SK-N-MC (cell line): ENCODE data around the gene SPAG6.

Source experiments
- EZH2 ChIP-seq: fragments of 200-600 bp; sonication (generic); IDR thresholded peaks from one replicate; pipeline ENCODE4 v1.6.1; 2017; ENCODE audit warnings: antibody characterized with exemption
- FOXP2 ChIP-seq: optimal IDR thresholded peaks from 2 replicates; pipeline ENCODE3; 2011; ENCODE audit warnings: mild to moderate bottlenecking, moderate library complexity; ENCODE audit not compliant: insufficient read depth; ENCODE audit errors: extremely low read length, control extremely low read depth
- POLR2AphosphoS5 ChIP-seq: IDR thresholded peaks from 2 replicates; pipeline ENCODE4 v1.6.1; 2012; ENCODE audit warnings: mild to moderate bottlenecking, low read depth, low read length, borderline replicate concordance

DNA sequence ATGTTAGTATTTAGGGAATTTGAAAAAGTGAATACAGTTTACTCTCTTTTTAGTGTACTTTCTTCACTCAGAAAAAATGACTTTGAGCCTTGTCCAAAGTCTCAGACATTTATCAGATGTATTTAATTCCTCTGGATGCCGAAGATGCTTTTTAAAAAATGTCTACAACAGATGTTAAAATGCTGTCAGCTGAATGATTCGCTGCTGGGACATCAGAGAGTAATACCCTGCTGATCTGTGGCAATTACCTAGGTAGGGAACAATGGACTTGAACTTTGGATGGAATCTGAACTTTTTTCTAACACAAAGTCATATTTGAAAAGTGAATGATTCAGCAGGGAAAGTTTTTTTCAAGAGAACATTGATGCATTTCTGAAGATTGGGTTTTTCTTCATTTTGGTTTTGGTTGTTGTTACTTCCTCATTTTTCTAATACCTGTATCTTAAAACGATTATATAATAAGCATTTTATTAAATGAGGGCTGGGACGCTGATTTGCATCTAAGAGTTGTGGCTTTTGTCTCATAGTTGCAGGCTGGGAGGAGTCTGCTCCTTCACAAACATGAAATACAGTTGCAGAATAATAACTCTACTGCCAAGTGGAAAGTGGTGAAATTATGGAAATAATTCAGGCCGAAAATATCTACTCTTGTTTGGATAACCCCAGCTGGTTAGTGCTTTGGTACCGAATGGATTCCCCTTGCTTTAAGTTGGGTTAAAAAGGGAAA, 98.0 kb downstream of the SPAG6 start:
- TF ChIP-seq EZH2 (no peak), POLR2AphosphoS5 (no peak), FOXP2 (no peak)
